H1 (cell line): ENCODE data around the gene ETV7. TPM values are rescaled to one million over a fixed set of nuclear protein-coding genes. Genes with fewer than 3 reads are reported as not detected.

ENCODE experiments used
- CTCF ChIA-PET: fragments of 300-600 bp; sonication (Branson Sonifier 250); formaldehyde crosslinking; loops from one replicate; lab custom pipeline; 2021; ENCODE audit not compliant: partially characterized antibody; lab: Charles Lee
- POLR2A ChIA-PET: fragments of 300-600 bp; sonication (Branson Sonifier 250); formaldehyde crosslinking; loops from one replicate; lab custom pipeline; 2021; ENCODE audit warnings: inconsistent platforms; ENCODE audit not compliant: partially characterized antibody; lab: Charles Lee
- DNase-seq, 2 experiments: peaks; one replicate each; pipeline versions ENCODE4 v3.0.0 to v3.0.0-alpha.2; 2010 to 2022; ENCODE audit warnings: low spot score in 2 of 2, low read depth in 1 of 2, mixed read lengths in 1 of 2
- FAIRE-seq: peaks from 2 replicates; lab custom pipeline; 2011; peaks lifted over from hg19 to GRCh38; lab: Jason Lieb, UNC
- H2AFZ ChIP-seq: 2 replicates; pipeline ENCODE4 v1.8.1; 2012; ENCODE audit warnings: low read length, inconsistent platforms
- H2AK5ac ChIP-seq: 2 replicates; pipeline ENCODE4 v1.6.1; 2013; ENCODE audit warnings: low read depth, low read length
- H2BK120ac ChIP-seq: replicated peaks from 2 replicates; pipeline ENCODE3; 2013; ENCODE audit warnings: low read depth, low read length, inconsistent platforms
- H2BK12ac ChIP-seq: 2 replicates; pipeline ENCODE4 v1.6.1; 2013; ENCODE audit warnings: low read depth, low read length
- H2BK15ac ChIP-seq: 2 replicates; pipeline ENCODE4 v1.6.1; 2013; ENCODE audit warnings: low read length
- H2BK20ac ChIP-seq: 2 replicates; pipeline ENCODE4 v1.6.1; 2013; ENCODE audit warnings: low read length
- H2BK5ac ChIP-seq: 2 replicates; pipeline ENCODE4 v1.6.1; 2013; ENCODE audit warnings: low read depth, low read length
- H3K14ac ChIP-seq: 2 replicates; pipeline ENCODE4 v1.6.1; 2013; ENCODE audit warnings: inconsistent platforms; ENCODE audit not compliant: insufficient read length
- H3K18ac ChIP-seq: 2 replicates; pipeline ENCODE4 v1.6.1; 2013; ENCODE audit warnings: low read length; ENCODE audit errors: extremely low read depth
- H3K23ac ChIP-seq: 2 replicates; pipeline ENCODE4 v1.6.1; 2013; ENCODE audit warnings: inconsistent platforms; ENCODE audit not compliant: insufficient read length
- H3K23me2 ChIP-seq: 2 replicates; pipeline ENCODE4 v1.6.1; 2013; ENCODE audit warnings: low read depth, low read length
- H3K27ac ChIP-seq: 2 replicates; pipeline ENCODE4 v1.6.1; 2011; ENCODE audit warnings: low read depth, low read length, inconsistent platforms
- H3K27me3 ChIP-seq, 4 experiments: replicated peaks in 1 of 4; 1 replicate in 1 of 4; 2 replicates in 3 of 4; pipeline versions ENCODE4 v1.6.1 to v1.8.1; 2011 to 2013; ENCODE audit warnings: low read length in 3 of 4, mild to moderate bottlenecking in 3 of 4, inconsistent platforms in 2 of 4, mixed read lengths in 2 of 4, moderate library complexity in 1 of 4; ENCODE audit not compliant: control insufficient read depth in 3 of 4, insufficient read depth in 3 of 4; ENCODE audit errors: extremely low read depth in 1 of 4
- H3K36me3 ChIP-seq, 4 experiments: 2 replicates each; pipeline versions ENCODE4 v1.6.1 to v1.8.1; 2011 to 2013; ENCODE audit warnings: mild to moderate bottlenecking in 4 of 4, low read length in 3 of 4, moderate library complexity in 2 of 4, control low read depth in 1 of 4, inconsistent platforms in 1 of 4; ENCODE audit not compliant: insufficient read depth in 4 of 4, control insufficient read depth in 2 of 4
- H3K4ac ChIP-seq: replicated peaks from 2 replicates; pipeline ENCODE3; 2013; ENCODE audit warnings: low read length, low read depth, mixed read lengths, inconsistent platforms; ENCODE audit not compliant: insufficient read length
- H3K4me1 ChIP-seq, 4 experiments: replicated peaks in 1 of 4; 1 replicate in 1 of 4; 2 replicates in 3 of 4; pipeline versions ENCODE4 v1.6.1 to v1.8.1; 2011 to 2013; ENCODE audit warnings: low read length in 3 of 4, inconsistent platforms in 2 of 4, mixed read lengths in 1 of 4; ENCODE audit not compliant: insufficient read depth in 4 of 4, control insufficient read depth in 3 of 4
- H3K4me2 ChIP-seq, 2 experiments: 2 replicates each; pipeline versions ENCODE4 v1.6.1 to v1.8.1; 2011 to 2013; ENCODE audit warnings: low read depth in 2 of 2, low read length in 2 of 2, control low read depth in 1 of 2, inconsistent platforms in 1 of 2, mild to moderate bottlenecking in 1 of 2; ENCODE audit not compliant: insufficient read depth in 1 of 2
- H3K4me3 ChIP-seq, 4 experiments: fragments of 200-600, 300-600 bp in 1 of 4; sonication (generic), shearing (Covaris generic), sonication (Bioruptor Twin) in 1 of 4; 2 replicates each; pipeline versions ENCODE4 v1.5.1 to v1.8.1; 2011 to 2016; ENCODE audit warnings: low read length in 4 of 4, low read depth in 3 of 4, control low read depth in 2 of 4, inconsistent platforms in 2 of 4, mild to moderate bottlenecking in 2 of 4, mixed read lengths in 1 of 4, moderate library complexity in 1 of 4; ENCODE audit not compliant: insufficient read depth in 2 of 4; ENCODE audit errors: extremely low read depth in 1 of 4
- H3K56ac ChIP-seq: replicated peaks from 2 replicates; pipeline ENCODE3; 2013; ENCODE audit warnings: low read depth, mild to moderate bottlenecking, mixed read lengths, low read length, inconsistent platforms; ENCODE audit not compliant: insufficient read length
- H3K79me1 ChIP-seq: 2 replicates; pipeline ENCODE4 v1.6.1; 2013; ENCODE audit warnings: low read depth, low read length, control low read depth
- H3K79me2 ChIP-seq, 2 experiments: 2 replicates each; pipeline versions ENCODE4 v1.6.1 to v1.8.1; 2012 to 2013; ENCODE audit warnings: low read length in 2 of 2, mild to moderate bottlenecking in 2 of 2, inconsistent platforms in 1 of 2; ENCODE audit not compliant: insufficient read depth in 2 of 2, control insufficient read depth in 1 of 2
- H3K9ac ChIP-seq, 4 experiments: replicated peaks in 1 of 4; 1 replicate in 1 of 4; 2 replicates in 3 of 4; pipeline versions ENCODE4 v1.6.1 to v1.8.1; 2011 to 2013; ENCODE audit warnings: low read depth in 3 of 4, low read length in 3 of 4, control low read depth in 2 of 4, mild to moderate bottlenecking in 2 of 4, moderate library complexity in 2 of 4, inconsistent platforms in 1 of 4; ENCODE audit errors: extremely low read depth in 1 of 4
- H3K9me3 ChIP-seq, 2 experiments: 2 replicates each; pipeline versions ENCODE4 v1.6.1 to v1.8.1; 2012 to 2013; ENCODE audit warnings: mild to moderate bottlenecking in 2 of 2, moderate library complexity in 2 of 2, control low read depth in 1 of 2, inconsistent platforms in 1 of 2, low read depth in 1 of 2, low read length in 1 of 2, mixed read lengths in 1 of 2; ENCODE audit not compliant: insufficient read depth in 2 of 2
- H4K20me1 ChIP-seq, 2 experiments: replicated peaks in 1 of 2; 2 replicates each; pipeline versions ENCODE3 to v1.8.1; 2011 to 2013; ENCODE audit warnings: inconsistent platforms in 2 of 2, low read length in 2 of 2, mild to moderate bottlenecking in 1 of 2; ENCODE audit not compliant: insufficient read depth in 2 of 2, control insufficient read depth in 1 of 2
- H4K5ac ChIP-seq: 2 replicates; pipeline ENCODE4 v1.6.1; 2013; ENCODE audit warnings: low read length, low read depth, mixed read lengths, inconsistent platforms; ENCODE audit not compliant: insufficient read length
- H4K8ac ChIP-seq: 2 replicates; pipeline ENCODE4 v1.8.0; 2013; ENCODE audit warnings: mild to moderate bottlenecking, moderate library complexity, low read length, inconsistent platforms; ENCODE audit not compliant: insufficient read depth; ENCODE audit errors: extremely low read depth
- H4K91ac ChIP-seq: replicated peaks from 2 replicates; pipeline ENCODE3; 2013; ENCODE audit warnings: low read length, mixed read lengths, inconsistent platforms; ENCODE audit not compliant: insufficient read length
- HDAC2 ChIP-seq, 2 experiments: fragments of 300-600 bp in 1 of 2; sonication (generic) in 1 of 2; IDR thresholded peaks; 2 replicates each; pipeline ENCODE4 v1.6.1; 2011 to 2012; ENCODE audit warnings: low read depth in 2 of 2, low read length in 2 of 2, mild to moderate bottlenecking in 2 of 2, moderate library complexity in 2 of 2, borderline replicate concordance in 1 of 2, inconsistent platforms in 1 of 2
- KDM1A ChIP-seq: fragments of 200-600, 300-600 bp; sonication (generic); IDR thresholded peaks from 2 replicates; pipeline ENCODE4 v1.7.1; 2016; ENCODE audit warnings: mild to moderate bottlenecking, low read length, borderline replicate concordance
- KDM5A ChIP-seq: fragments of 200-600 bp; IDR thresholded peaks from 2 replicates; pipeline ENCODE4 v1.7.1; 2012; ENCODE audit warnings: mild to moderate bottlenecking, low read length, inconsistent platforms, mixed read lengths
- NANOG ChIP-seq: IDR thresholded peaks from 2 replicates; pipeline ENCODE4 v1.6.1; 2011; ENCODE audit warnings: low read length, low read depth, mild to moderate bottlenecking, inconsistent platforms; ENCODE audit not compliant: insufficient read depth, poor library complexity, severe bottlenecking
- SAP30 ChIP-seq: fragments of 300-600 bp; sonication (generic); IDR thresholded peaks from 2 replicates; pipeline ENCODE4 v1.7.1; 2012; ENCODE audit warnings: low read length, moderate library complexity, mild to moderate bottlenecking, inconsistent platforms; ENCODE audit not compliant: insufficient read depth, insufficient replicate concordance
- SIN3A ChIP-seq, 2 experiments: IDR thresholded peaks in 1 of 2; conservative IDR thresholded peaks in 1 of 2; 2 replicates each; pipeline ENCODE4 v1.6.1; 2011 to 2012; ENCODE audit warnings: low read length in 2 of 2, improper control_type of control experiment in 1 of 2, low read depth in 1 of 2, mild to moderate bottlenecking in 1 of 2
- SIRT6 ChIP-seq: IDR thresholded peaks from one replicate; pipeline ENCODE4 v1.7.1; 2012; ENCODE audit warnings: low read length, inconsistent platforms
- WGBS, 2 experiments: shearing (Covaris generic) in 1 of 2; methylation state at CpG; one replicate each; pipeline versions ENCODE4 v1.1.6 to v1.1.7; 2013 to 2015; ENCODE audit warnings: low lambda C conversion rate in 2 of 2, mixed read lengths in 2 of 2, inconsistent platforms in 1 of 2, low coverage in 1 of 2, missing lambda C conversion rate in 1 of 2; ENCODE audit not compliant: insufficient replicate concordance in 2 of 2, insufficient coverage in 1 of 2, insufficient read length in 1 of 2; ENCODE audit errors: extremely low coverage in 1 of 2, missing lambda C conversion rate in 1 of 2; 5-methylcytosine and 5-hydroxymethylcytosine counted together
- polyA plus RNA-seq, 7 experiments: library from polyadenylated mRNA; depleted of rRNA in 3 of 7; stranded (reverse) in 5 of 7; unstranded in 2 of 7; fragments of >200 nt in 5 of 7; fragments of 200-250 nt in 2 of 7; gene quantifications; 1 replicate in 5 of 7; 2 replicates in 1 of 7; 4 replicates in 1 of 7; pipeline versions ENCODE4 v1.2.1 to v1.2.3, GENCODE V29; 2011 to 2013; ENCODE audit warnings: missing spikeins in 2 of 7, mixed read lengths in 2 of 7
- total RNA-seq: library from RNA; stranded (reverse); fragmentation: NEBNext Ultra II Directional; extraction: Animal tissue kit (Norgen Biotek cat#: 25700); gene quantifications from 2 replicates; pipeline ENCODE4 v1.2.1, GENCODE V29; 2021

Gene ETV7
- total and polyA plus RNA-seq, 2 of the 8 experiments (the other 6 are each of a cell fraction or from before 2014, with no cell fraction given), result 0.54 to 2.4 TPM

DNA sequence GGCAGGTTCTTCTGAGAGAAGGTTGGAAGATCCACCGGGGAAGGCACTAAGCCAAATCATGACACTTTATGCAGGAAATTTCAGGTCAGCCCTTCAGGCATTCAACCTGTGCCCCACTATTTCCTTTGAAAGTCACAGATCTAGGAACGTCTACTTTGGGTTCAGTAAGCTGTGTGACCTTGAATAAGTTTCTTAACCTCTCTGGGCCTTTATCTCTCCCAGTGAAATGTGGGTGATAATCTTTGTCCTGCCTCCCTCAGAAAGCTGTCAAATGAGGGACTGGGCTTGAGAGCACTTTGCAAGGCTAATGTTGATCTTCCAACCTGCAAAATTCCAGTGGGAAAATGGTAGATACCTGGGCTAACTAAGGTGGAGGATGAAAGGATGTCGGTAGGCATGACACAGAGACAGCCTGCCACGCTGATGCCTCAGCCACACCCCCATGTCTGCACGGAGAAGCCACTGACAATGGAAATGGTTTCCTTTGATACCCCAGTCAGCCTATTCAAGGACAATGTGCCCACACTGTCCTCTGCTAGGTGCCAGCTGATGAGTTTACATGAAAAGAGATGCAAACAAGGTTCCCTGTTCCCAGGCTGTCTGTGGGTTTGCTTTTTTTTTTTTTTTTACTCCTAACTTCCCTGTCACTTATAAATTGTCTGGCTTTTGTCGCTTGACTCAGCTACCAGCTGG is 60.1 kb downstream of the ETV7 start:
- no peak overlapping the region for H3K4ac ChIP-seq
- no peak overlapping the region for H3K27ac ChIP-seq
- DNase-seq, result no peak
- H2AK5ac ChIP-seq, result no peak overlapping the region
- peaks cover 0 to 2% of the 10 kb centered on the region in 2 experiments for H4K20me1 ChIP-seq
- no peak overlapping the region for H4K5ac ChIP-seq
- H3K36me3 ChIP-seq, result no peaks in the 10 kb centered on the region
- H3K4me2 ChIP-seq, result 0 out of 4 replicates have a peak overlapping the region, but pooled peaks of 1 of the 2 experiments have one; percentile 39
- H3K4me1 ChIP-seq, result peaks cover 0 to 16% (median 5%) of the 10 kb centered on the region in 4 experiments; a peak in 5 of 7 replicates
- H3K18ac ChIP-seq, result no peak overlapping the region
- no peaks in the 10 kb centered on the region; a peak in 1 of 7 replicates for H3K27me3 ChIP-seq
- no peak overlapping the region for H4K91ac ChIP-seq
- no peak overlapping the region for H3K23ac ChIP-seq
- 0 out of 2 replicates have a peak overlapping the region, but pooled peaks have one; percentile 18 for H2BK15ac ChIP-seq
- H2BK120ac ChIP-seq, result no peak overlapping the region
- H3K23me2 ChIP-seq, result no peaks in the 10 kb centered on the region
- FAIRE-seq, result peak; percentile 24
- H3K79me1 ChIP-seq, result no peaks in the 10 kb centered on the region
- no peak overlapping the region for H3K56ac ChIP-seq
- no peaks in the 10 kb centered on the region for H3K79me2 ChIP-seq
- no peak overlapping the region for H2BK12ac ChIP-seq
- no peak overlapping the region for H2AFZ ChIP-seq
- H3K4me3 ChIP-seq, result no peak overlapping the region
- H2BK5ac ChIP-seq, result no peak overlapping the region
- POLR2A ChIA-PET, result no interaction called here
- peak in 1 of 2 experiments; percentile 73; a peak in 1 of 4 replicates for TF ChIP-seq HDAC2 (IDR thresholded peaks at IDR 0.05; ENCODE audit: borderline replicate concordance in 1 of 2, low read depth in 2 of 2, low read length in 2 of 2)
- no peak for TF ChIP-seq NANOG
- no peak for TF ChIP-seq KDM5A
- TF ChIP-seq KDM1A, result peak; percentile 97
- TF ChIP-seq SIN3A (conservative IDR thresholded peaks at IDR 0.05 in 1 of 2, IDR thresholded peaks at IDR 0.05 in 1 of 2; ENCODE audit: low read depth in 1 of 2, low read length in 2 of 2), result peak in 1 of 2 experiments; percentile 55; a peak in 1 of 4 replicates
- TF ChIP-seq SAP30, result no peak
- TF ChIP-seq SIRT6, result no peak
- H3K14ac ChIP-seq, result no peak overlapping the region
- CTCF ChIA-PET, result interaction anchor here (1.5 to 4.2 kb wide), 4 partner anchors 11 to 33 kb away, joined by 4 to 14 read pairs (median 8); no protein-coding TSS in a partner anchor
- H3K9me3 ChIP-seq, result no peaks in the 10 kb centered on the region
- 48% methylated on average over 6 of the region's 6 CpGs; no CpG with 5 or more reads in 1 of the 2 experiments for WGBS, 2 experiments
- no peak overlapping the region for H4K8ac ChIP-seq
- H3K9ac ChIP-seq, result no peak overlapping the region
- H2BK20ac ChIP-seq, result no peak overlapping the region
